Colonic mucosa (tissue), 4 donors: ENCODE measurements around the gene PIK3IP1. TPM values are rescaled to one million over a fixed set of nuclear protein-coding genes. Genes with fewer than 3 reads are reported as not detected.

Experiments
- DNase-seq: peaks from one replicate; pipeline ENCODE4 v3.0.0-alpha.2; 2020
- H3K27ac ChIP-seq: fragments of 200-600 bp; one replicate; pipeline ENCODE4 v1.8.0; 2021
- H3K27me3 ChIP-seq: fragments of 200-600 bp; one replicate; pipeline ENCODE4 v1.8.0; 2021
- H3K36me3 ChIP-seq: fragments of 200-600 bp; one replicate; pipeline ENCODE4 v1.8.0; 2021
- H3K4me1 ChIP-seq: fragments of 200-600 bp; one replicate; pipeline ENCODE4 v1.8.0; 2021; ENCODE audit warnings: mild to moderate bottlenecking
- H3K4me3 ChIP-seq: fragments of 200-600 bp; one replicate; pipeline ENCODE4 v1.8.0; 2021
- H3K9ac ChIP-seq, 2 donors: one replicate each; pipeline ENCODE4 v1.7.0; 2013; ENCODE audit warnings: control low read depth in 2 of 2, low read depth in 2 of 2, low read length in 2 of 2
- H3K9me3 ChIP-seq: fragments of 200-600 bp; one replicate; pipeline ENCODE4 v1.8.0; 2021
- intact Hi-C: fragments of 100-400 bp; cut with DNase I; formaldehyde crosslinking; loops from one replicate; pipeline ENCODE4 v1.14.1; 2022
- total RNA-seq, 2 donors: library from RNA; stranded (reverse); fragmentation: NEBNext Ultra II Directional in 1 of 2; extraction: Animal tissue kit (Norgen Biotek cat#: 25700) in 1 of 2; gene quantifications; one replicate each; pipeline ENCODE4 v1.2.1, GENCODE V29; 2021
- TF ChIP-seq, protein P1 (sequence below): fragments of 200-600 bp; IDR thresholded peaks from one replicate; pipeline ENCODE4 v1.8.0; 2022; ENCODE audit warnings: antibody characterized with exemption, mild to moderate bottlenecking
- donor health status: healthy.
- donor health status: DM: no; HTN: no; CAD: no.
- donor health status: DM: no; HTN: no; CAD: no.

PIK3IP1 gene
- total RNA-seq, 2 donors from 2014 or later = 8.4 to 15.1 TPM

GRCh38 chr22:31272522-31273446, 19.5 kb downstream of the PIK3IP1 start:
- DNase-seq = peak; percentile 70
- Histone ChIP-seq H3K9me3 (no peaks in the 10 kb centered on the region), H3K36me3 (peaks cover 23% of the 10 kb centered on the region), H3K27me3 (no peaks in the 10 kb centered on the region), H3K4me3 (no peak overlapping the region), H3K9ac (no peak overlapping the region), H3K27ac (no peak overlapping the region), H3K4me1 (no peaks in the 10 kb centered on the region)
- intact Hi-C loops = no loop called here
- TF ChIP-seq, protein P1, sequence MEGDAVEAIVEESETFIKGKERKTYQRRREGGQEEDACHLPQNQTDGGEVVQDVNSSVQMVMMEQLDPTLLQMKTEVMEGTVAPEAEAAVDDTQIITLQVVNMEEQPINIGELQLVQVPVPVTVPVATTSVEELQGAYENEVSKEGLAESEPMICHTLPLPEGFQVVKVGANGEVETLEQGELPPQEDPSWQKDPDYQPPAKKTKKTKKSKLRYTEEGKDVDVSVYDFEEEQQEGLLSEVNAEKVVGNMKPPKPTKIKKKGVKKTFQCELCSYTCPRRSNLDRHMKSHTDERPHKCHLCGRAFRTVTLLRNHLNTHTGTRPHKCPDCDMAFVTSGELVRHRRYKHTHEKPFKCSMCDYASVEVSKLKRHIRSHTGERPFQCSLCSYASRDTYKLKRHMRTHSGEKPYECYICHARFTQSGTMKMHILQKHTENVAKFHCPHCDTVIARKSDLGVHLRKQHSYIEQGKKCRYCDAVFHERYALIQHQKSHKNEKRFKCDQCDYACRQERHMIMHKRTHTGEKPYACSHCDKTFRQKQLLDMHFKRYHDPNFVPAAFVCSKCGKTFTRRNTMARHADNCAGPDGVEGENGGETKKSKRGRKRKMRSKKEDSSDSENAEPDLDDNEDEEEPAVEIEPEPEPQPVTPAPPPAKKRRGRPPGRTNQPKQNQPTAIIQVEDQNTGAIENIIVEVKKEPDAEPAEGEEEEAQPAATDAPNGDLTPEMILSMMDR = peak; percentile 48

DNA sequence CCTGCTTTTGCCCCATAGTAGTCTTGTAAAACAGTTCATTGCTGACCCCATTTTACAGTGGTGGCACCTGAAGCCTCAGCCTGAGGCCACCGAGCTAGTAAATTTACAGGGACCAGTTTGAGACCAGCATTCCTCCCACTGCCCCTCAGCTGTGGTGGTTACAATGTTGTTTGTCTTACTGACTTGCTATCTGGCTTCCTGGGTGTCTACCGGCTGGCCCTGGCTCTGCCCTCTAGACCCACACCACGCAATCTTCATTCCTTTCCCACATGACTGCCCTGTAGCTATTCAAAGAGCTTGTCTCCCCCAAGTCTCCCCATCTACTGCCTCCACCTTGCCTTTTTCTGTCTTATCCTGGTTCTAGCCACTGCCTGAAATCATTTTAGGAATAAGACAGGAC, 20.8 kb downstream of the PIK3IP1 start:
- Histone ChIP-seq H3K4me3 (no peak overlapping the region), H3K9ac (no peak overlapping the region), H3K4me1 (no peaks in the 10 kb centered on the region), H3K27ac (no peak overlapping the region), H3K27me3 (no peaks in the 10 kb centered on the region), H3K36me3 (peaks cover 26% of the 10 kb centered on the region), H3K9me3 (no peaks in the 10 kb centered on the region)
- DNase-seq = no peak
- TF ChIP-seq, protein P1 = no peak
- intact Hi-C loops = no loop called here

- Histone ChIP-seq H3K9ac (no peak overlapping the region), H3K9me3 (no peaks in the 10 kb centered on the region), H3K27me3 (no peaks in the 10 kb centered on the region), H3K4me3 (no peak overlapping the region), H3K4me1 (no peaks in the 10 kb centered on the region), H3K27ac (no peak overlapping the region), H3K36me3 (peaks cover 31% of the 10 kb centered on the region)
- intact Hi-C loops = no loop called here
- TF ChIP-seq, protein P1 = no peak
- no peak for DNase-seq
Observed at GRCh38 chr22:31271026-31271425, 21.3 kb downstream of the PIK3IP1 start.

GRCh38 chr22:31269892-31270579, 22.3 kb downstream of the PIK3IP1 start:
- Histone ChIP-seq H3K27ac (no peak overlapping the region), H3K27me3 (no peaks in the 10 kb centered on the region), H3K9ac (no peak overlapping the region), H3K9me3 (no peaks in the 10 kb centered on the region), H3K4me1 (no peaks in the 10 kb centered on the region), H3K36me3 (peaks cover 31% of the 10 kb centered on the region), H3K4me3 (no peak overlapping the region)
- intact Hi-C loops = no loop called here
- no peak for DNase-seq
- TF ChIP-seq, protein P1 = no peak

DNA sequence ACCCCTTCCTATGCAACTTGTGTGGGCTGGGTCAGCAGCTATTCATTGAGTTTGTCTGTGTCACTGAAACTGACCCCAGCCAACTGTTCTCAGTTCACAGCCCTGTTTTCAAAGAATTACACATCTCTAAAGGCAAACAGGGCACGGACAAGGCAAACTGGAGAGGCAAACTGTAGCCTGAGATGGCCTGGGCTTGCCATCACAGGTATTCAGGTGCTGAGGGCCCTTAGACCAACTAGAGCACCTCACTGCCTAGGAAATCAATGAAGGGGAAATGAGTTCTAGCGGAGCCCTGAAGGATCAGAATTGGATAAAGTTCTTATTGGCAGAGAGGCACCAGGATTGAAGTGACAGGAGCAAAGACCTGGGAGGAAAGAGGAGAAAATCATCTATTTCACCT, 24.0 kb downstream of the PIK3IP1 start:
- Histone ChIP-seq H3K9me3 (no peaks in the 10 kb centered on the region), H3K9ac (no peak overlapping the region), H3K4me3 (no peak overlapping the region), H3K27me3 (no peaks in the 10 kb centered on the region), H3K27ac (no peak overlapping the region), H3K4me1 (no peaks in the 10 kb centered on the region), H3K36me3 (peaks cover 20% of the 10 kb centered on the region)
- intact Hi-C loops = no loop called here
- DNase-seq = no peak
- TF ChIP-seq, protein P1 = no peak
